Upper lobe of left lung (tissue), 6 donors: ENCODE results near the gene VWA1. TPM values are rescaled to one million over a fixed set of nuclear protein-coding genes. Genes with fewer than 3 reads are reported as not detected.
"Not testable (repeated sequence)": the region's sequence is repeated elsewhere in the genome, so short reads cannot be mapped to it uniquely, and the experiment has no call there.

ENCODE experiments used
- ATAC-seq, 2 donors: fragments of 200-7000 bp; cut with Tn5 transposase; one replicate each; pipeline ENCODE4 v1.9.1; 2022; ENCODE audit warnings: mild to moderate bottlenecking in 2 of 2, moderate library complexity in 2 of 2; ENCODE audit not compliant: low FRiP score in 2 of 2
- DNase-seq, 2 donors: peaks; one replicate each; pipeline ENCODE4 v3.0.0-alpha.2; 2019 to 2020
- H3K27ac ChIP-seq, 4 donors: fragments of 200-600 bp; sonication (generic); one replicate each; pipeline ENCODE4 v1.5.1; 2016 to 2019
- H3K27me3 ChIP-seq, 4 donors: fragments of 200-600 bp; sonication (generic); one replicate each; pipeline ENCODE4 v1.5.1; 2017 to 2019
- H3K36me3 ChIP-seq, 4 donors: fragments of 200-600 bp; sonication (generic); one replicate each; pipeline ENCODE4 v1.5.1; 2016 to 2019
- H3K4me1 ChIP-seq, 4 donors: fragments of 200-600 bp; sonication (generic); one replicate each; pipeline ENCODE4 v1.5.1; 2018 to 2019
- H3K4me3 ChIP-seq, 4 donors: fragments of 200-600 bp; sonication (generic); one replicate each; pipeline ENCODE4 v1.5.1; 2017 to 2019; ENCODE audit warnings: mild to moderate bottlenecking in 2 of 4, moderate library complexity in 1 of 4
- H3K9me3 ChIP-seq, 4 donors: fragments of 200-600 bp; sonication (generic); one replicate each; pipeline ENCODE4 v1.5.1; 2018 to 2019
- EP300 ChIP-seq, 4 donors: sonication (generic); formaldehyde crosslinking; IDR thresholded peaks; one replicate each; pipeline ENCODE4 v1.5.1; 2017; ENCODE audit warnings: antibody characterized with exemption in 4 of 4, control low read depth in 2 of 4
- POLR2A ChIP-seq, 4 donors: fragments of 450-650 bp; IDR thresholded peaks; one replicate each; pipeline ENCODE4 v1.5.1; 2016 to 2017; ENCODE audit warnings: antibody characterized with exemption in 4 of 4, mild to moderate bottlenecking in 2 of 4
- POLR2AphosphoS5 ChIP-seq, 2 donors: sonication (generic); formaldehyde crosslinking; IDR thresholded peaks; one replicate each; pipeline ENCODE4 v1.5.1; 2017; ENCODE audit warnings: antibody characterized with exemption in 2 of 2
- WGBS, 2 donors: methylation state at CpG; one replicate each; pipeline ENCODE4 v1.1.5; 2017 to 2018; 5-methylcytosine and 5-hydroxymethylcytosine counted together
- total RNA-seq, 6 donors: library from RNA; depleted of rRNA in 4 of 6; stranded (reverse); fragments of >200 nt in 4 of 6; gene quantifications; one replicate each; pipeline versions ENCODE4 v1.1.0 to v1.2.1, GENCODE V29; 2016 to 2021
- TF ChIP-seq, protein P1 (sequence below), 6 experiments: fragments of 450-650 bp in 4 of 6; fragments of 200-600 bp in 2 of 6; sonication (generic) in 2 of 6; IDR thresholded peaks; one replicate each; pipeline ENCODE4 v1.5.1; 2016 to 2019; ENCODE audit warnings: antibody characterized with exemption in 6 of 6
- donor health status: DM: no; HTN: no; CAD: no; lungs with moderate emphysema.
- donor health status: DM: no; HTN: yes; CAD: no; lungs with severe emphysema.

Gene VWA1
- total RNA-seq, 6 donors from 2014 or later: 41.8 to 108 (median 62.5) TPM

DNA sequence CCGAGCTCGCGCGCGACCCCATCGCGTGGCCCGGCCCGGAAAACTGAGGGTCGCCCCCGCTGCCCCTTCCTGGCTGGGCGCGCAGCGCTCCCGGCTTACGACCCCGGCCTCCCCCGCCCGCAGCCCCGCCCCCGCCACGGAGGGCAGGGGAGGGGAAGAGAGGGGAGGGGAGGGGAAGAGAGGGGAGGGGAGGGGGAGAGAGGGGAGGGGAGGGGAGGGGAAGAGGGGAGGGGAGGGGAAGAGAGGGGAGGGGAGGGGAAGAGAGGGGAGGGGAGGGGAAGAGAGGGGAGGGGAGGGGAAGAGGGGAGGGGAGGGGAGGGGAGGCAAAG lies 7.7 kb upstream of the VWA1 start:
- no peak for DNase-seq
- WGBS, 2 donors: no CpG with 5 or more reads among the region's 22 CpGs
- no peak for ATAC-seq
- Histone ChIP-seq H3K4me3 (peak overlapping the region in 3 of 4 donors; percentile 39 to 45 (median 45)), H3K27ac (peak overlapping the region in 1 of 4 donors; percentile 71), H3K4me1 (peaks cover 31 to 50% (median 35%) of the 10 kb centered on the region in 4 donors), H3K36me3 (no peaks in the 10 kb centered on the region), H3K27me3 (peaks cover 0 to 3% (median 0%) of the 10 kb centered on the region in 4 donors), H3K9me3 (no peaks in the 10 kb centered on the region)
- TF ChIP-seq, protein P1, sequence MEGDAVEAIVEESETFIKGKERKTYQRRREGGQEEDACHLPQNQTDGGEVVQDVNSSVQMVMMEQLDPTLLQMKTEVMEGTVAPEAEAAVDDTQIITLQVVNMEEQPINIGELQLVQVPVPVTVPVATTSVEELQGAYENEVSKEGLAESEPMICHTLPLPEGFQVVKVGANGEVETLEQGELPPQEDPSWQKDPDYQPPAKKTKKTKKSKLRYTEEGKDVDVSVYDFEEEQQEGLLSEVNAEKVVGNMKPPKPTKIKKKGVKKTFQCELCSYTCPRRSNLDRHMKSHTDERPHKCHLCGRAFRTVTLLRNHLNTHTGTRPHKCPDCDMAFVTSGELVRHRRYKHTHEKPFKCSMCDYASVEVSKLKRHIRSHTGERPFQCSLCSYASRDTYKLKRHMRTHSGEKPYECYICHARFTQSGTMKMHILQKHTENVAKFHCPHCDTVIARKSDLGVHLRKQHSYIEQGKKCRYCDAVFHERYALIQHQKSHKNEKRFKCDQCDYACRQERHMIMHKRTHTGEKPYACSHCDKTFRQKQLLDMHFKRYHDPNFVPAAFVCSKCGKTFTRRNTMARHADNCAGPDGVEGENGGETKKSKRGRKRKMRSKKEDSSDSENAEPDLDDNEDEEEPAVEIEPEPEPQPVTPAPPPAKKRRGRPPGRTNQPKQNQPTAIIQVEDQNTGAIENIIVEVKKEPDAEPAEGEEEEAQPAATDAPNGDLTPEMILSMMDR (IDR thresholded peaks at IDR 0.05): no peak
- TF ChIP-seq POLR2AphosphoS5 (IDR thresholded peaks at IDR 0.05) (no peak), POLR2A (IDR thresholded peaks at IDR 0.05) (no peak), EP300 (IDR thresholded peaks at IDR 0.05) (no peak)

DNA sequence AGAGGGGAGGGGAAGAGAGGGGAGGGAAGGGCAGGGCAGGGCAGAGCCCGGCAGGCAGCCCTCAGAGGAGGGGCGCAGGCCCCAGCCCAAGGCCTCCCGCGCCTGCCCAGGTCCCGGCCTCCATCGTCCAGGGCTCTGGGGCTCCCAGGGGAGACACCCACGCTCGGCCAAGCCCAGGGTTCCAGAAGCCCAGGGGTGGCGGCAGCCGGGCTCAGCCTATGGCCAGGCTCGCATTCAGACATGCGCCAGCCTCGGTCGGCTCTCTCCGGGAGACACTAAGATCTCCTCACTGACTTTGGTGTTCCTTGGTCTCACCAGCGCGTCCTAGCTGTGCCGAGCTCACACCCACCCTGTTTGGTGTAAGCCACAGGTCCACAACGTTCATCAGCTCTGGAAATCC lies 7.3 kb upstream of the VWA1 start:
- Histone ChIP-seq H3K9me3 (no peaks in the 10 kb centered on the region), H3K36me3 (no peaks in the 10 kb centered on the region), H3K4me1 (peaks cover 35 to 54% (median 39%) of the 10 kb centered on the region in 4 donors), H3K4me3 (no peak overlapping the region), H3K27ac (no peak overlapping the region), H3K27me3 (peaks cover 0 to 3% (median 0%) of the 10 kb centered on the region in 4 donors)
- 78 to 85% methylated on average over 12 to 19 of the region's 19 CpGs for WGBS, 2 donors
- no peak for ATAC-seq
- no peak for DNase-seq
- no peak for TF ChIP-seq EP300 (IDR thresholded peaks at IDR 0.05)
- TF ChIP-seq POLR2A (IDR thresholded peaks at IDR 0.05): no peak
- TF ChIP-seq, protein P1 (IDR thresholded peaks at IDR 0.05): no peak
- TF ChIP-seq POLR2AphosphoS5 (IDR thresholded peaks at IDR 0.05): no peak

DNA sequence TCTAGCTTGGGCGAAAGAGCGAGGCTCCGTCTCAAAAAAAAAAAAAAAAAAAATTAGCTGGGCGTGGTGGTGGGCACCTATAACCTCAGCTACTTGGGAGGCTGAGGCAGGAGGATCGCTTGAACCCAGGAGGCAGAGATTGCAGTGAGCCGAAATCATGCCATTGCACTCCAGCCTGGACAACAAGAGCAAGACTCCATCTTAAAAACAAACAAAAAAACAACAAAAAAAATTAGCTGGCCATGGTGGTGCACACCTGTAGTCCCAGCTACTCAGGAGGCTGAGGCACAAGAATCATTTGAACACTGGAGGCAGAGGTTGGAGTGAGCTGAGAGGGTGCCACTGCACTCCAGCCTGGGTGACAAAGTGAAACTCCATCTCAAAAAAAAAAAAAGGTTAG lies 6.5 kb upstream of the VWA1 start:
- H3K4me1 ChIP-seq: peaks cover 43 to 62% (median 47%) of the 10 kb centered on the region in 4 donors
- ATAC-seq, H3K27ac ChIP-seq, H3K27me3 ChIP-seq, H3K4me3 ChIP-seq, DNase-seq, H3K36me3 ChIP-seq, H3K9me3 ChIP-seq: not testable (repeated sequence)
- 91 to 95% methylated on average over 6 of the region's 6 CpGs for WGBS, 2 donors

DNA sequence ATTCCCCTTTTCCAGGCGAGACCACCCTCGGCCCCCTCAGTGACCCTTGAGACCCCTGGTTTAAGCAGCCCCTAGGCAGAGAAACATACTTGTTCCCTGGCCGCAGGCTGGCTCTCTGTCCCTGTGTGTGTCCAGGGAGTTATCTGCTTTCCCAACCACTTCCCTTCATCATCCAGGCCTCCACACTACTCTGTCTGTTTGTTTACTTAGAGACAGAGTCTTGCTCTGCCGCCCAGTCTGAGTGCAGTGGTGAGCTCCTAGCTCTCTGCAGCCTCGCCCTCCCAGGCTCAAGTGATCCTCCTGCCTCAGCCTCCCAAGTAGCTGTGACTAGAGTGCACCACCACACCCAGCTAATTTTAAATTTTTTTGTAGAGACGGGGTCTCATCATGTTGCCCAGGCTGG lies 5.8 kb upstream of the VWA1 start:
- Histone ChIP-seq H3K36me3 (no peaks in the 10 kb centered on the region), H3K27ac (peak overlapping the region; percentile 87 to 95 (median 92)), H3K4me1 (peaks cover 50 to 69% (median 54%) of the 10 kb centered on the region in 4 donors), H3K4me3 (no peak overlapping the region), H3K9me3 (no peaks in the 10 kb centered on the region), H3K27me3 (peaks cover 0 to 3% (median 0%) of the 10 kb centered on the region in 4 donors)
- TF ChIP-seq, protein P1 (IDR thresholded peaks at IDR 0.05): no peak
- TF ChIP-seq EP300 (IDR thresholded peaks at IDR 0.05) (no peak), POLR2AphosphoS5 (IDR thresholded peaks at IDR 0.05) (no peak), POLR2A (IDR thresholded peaks at IDR 0.05) (no peak)
- DNase-seq (no peak), ATAC-seq (no peak)
- 52 to 65% methylated on average over 6 of the region's 6 CpGs for WGBS, 2 donors

DNA sequence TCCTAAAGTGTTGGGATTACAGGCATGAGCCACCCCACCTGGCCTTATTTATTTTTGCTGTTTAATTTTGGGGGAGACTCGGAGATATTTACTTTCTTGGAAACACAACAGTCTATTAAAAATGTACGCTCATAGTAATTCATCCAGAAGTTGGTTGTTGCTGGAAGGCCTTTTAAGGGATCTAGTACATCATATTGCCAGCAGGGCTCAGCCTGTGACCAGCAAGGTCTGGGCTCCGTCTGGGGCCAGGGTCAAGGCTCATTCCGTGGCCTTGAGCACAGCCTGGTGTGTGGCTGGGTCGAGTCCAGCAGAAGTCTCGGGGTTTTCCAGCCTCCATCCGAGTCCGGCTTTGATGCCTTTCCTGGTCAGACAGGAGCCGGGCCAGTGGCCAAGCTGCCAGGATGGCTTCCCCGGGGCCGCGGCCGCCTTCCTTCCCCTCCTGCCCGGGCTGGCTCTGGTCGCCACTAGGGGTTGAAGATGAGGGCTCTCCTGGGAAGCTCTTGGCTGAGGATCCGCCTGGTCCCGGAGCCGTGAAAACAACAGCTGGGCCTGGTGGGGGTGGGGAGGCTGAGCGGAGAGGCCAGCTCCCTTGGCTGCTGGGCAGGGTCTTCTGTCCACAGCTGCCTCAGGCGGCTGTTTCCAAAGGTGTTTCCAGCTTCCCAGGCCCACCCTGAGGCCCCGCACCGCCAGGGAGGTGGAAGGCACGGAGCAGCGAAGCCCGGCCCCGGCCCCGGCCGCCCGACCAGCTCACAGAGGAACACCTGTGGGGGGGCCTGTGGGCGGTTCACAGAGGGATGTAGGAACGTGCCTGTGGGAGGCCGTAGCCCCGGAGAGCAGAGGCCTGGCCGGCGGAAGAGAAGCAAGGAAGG lies 5.1 kb upstream of the VWA1 start:
- H3K4me1 ChIP-seq: peaks cover 57 to 76% (median 61%) of the 10 kb centered on the region in 4 donors
- DNase-seq (peak; percentile 82 to 89), ATAC-seq (peak; percentile 34 to 36)
- H3K27ac ChIP-seq: peak overlapping the region; percentile 87 to 95 (median 92)
- peaks cover 0 to 3% (median 0%) of the 10 kb centered on the region in 4 donors for H3K27me3 ChIP-seq
- no peaks in the 10 kb centered on the region for H3K36me3 ChIP-seq
- 35 to 42% methylated on average over 4 to 34 of the region's 35 CpGs for WGBS, 2 donors
- H3K9me3 ChIP-seq: no peaks in the 10 kb centered on the region
- peak in 1 of 4 donors; percentile 51 for TF ChIP-seq POLR2A (IDR thresholded peaks at IDR 0.05)
- peak in 1 of 2 donors; percentile 36 for TF ChIP-seq POLR2AphosphoS5 (IDR thresholded peaks at IDR 0.05)
- TF ChIP-seq EP300 (IDR thresholded peaks at IDR 0.05): no peak
- TF ChIP-seq, protein P1 (IDR thresholded peaks at IDR 0.05): peak in 5 of 6 experiments; percentile 15 to 54 (median 33)
- H3K4me3 ChIP-seq: peak overlapping the region in 1 of 4 donors; percentile 2
